T-helper 1 cell (primary cell): Measurements from ENCODE around the gene C1QTNF12.

Experiments used
- DNase-seq, 5 donors: peaks; one replicate each; pipeline ENCODE4 v3.0.0-alpha.2; 2012 to 2020

Gene C1QTNF12

DNA sequence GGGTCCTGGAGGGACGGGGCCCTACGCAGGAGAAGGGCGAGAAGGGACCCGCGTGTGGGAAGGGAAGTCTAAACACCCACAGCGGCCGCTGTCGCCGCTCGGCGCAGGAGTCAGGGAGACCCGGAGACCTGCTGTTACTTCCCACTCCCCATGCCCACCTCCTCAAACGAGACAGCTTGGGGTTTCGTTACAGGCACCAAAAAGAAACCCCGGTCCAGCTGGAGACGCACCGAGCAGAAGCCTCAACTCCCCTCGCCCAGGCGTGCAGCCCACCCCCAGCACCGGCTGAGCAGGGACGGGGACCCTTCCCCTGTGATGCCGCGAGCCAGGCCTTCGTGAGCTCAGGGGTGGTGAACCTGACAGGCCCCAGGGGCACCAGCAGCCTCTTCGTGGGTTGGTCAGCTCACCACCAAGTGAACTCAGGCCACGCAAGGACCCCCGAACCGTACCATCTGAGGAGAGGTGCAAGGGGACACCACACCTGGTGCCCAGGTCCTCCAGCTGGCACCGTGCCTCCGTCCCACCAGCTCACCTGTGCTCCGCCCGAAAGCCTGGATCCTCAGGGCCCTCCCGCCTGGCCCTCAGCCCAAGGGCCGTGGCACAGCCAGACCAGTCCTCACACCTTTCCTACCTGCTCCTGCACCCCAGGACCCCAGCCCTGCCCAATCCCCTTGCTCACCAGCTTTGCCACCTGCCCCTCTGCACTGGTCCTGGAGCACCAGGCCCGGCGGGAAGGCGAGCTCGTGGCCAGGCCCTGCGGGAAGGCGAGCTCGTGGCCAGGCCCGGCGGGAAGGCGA is 19.8 kb downstream of the C1QTNF12 start:
- DNase-seq, result no peak

DNA sequence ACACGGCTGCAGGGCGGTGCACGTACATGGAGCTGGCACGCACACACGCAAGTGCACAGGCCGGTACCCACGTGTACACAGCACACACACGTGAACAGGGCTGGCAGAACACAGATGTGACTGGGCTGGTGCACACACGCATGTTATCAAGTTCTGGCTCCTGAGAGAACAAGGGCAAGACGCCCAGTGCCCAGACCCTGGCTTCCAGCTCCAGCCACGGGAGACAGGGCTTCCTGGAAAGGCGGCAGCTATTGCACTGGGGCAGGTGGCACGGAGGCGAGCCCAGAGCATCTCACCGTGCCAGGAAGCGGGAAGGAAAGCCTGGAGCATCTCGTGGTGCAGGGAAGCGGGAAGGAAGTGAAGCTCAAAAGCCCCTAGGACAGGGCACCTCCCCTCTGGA is 20.6 kb downstream of the C1QTNF12 start:
- no peak for DNase-seq

DNA sequence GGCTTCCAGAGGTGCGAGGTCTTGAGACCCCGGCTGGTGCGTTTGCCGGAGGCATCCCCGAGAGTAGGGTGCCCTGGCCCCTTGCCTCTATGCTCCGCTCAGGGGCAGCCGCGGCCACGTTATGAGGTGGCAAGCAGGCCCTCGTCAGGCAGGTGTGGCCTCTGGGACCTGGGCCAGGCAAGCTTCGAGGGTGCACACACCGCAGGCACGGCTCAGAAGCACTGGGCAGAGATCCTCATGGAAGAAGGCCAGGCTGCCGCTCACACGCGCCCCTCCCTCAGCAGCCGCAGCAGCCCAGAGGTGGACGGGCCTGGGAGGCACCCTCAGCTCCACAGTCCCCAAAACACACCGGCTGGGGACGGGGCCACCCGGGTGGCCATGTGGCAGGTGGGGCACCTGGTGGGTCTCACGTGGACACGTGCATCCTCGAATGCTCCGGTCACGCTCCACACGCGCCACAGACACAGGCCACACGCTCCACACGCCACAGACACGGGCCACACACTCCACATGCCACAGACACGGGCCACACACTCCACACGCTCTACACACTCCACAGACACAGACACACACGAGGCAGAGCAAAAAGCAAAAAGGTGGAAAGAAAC is 21.2 kb downstream of the C1QTNF12 start:
- DNase-seq, result no peak

DNA sequence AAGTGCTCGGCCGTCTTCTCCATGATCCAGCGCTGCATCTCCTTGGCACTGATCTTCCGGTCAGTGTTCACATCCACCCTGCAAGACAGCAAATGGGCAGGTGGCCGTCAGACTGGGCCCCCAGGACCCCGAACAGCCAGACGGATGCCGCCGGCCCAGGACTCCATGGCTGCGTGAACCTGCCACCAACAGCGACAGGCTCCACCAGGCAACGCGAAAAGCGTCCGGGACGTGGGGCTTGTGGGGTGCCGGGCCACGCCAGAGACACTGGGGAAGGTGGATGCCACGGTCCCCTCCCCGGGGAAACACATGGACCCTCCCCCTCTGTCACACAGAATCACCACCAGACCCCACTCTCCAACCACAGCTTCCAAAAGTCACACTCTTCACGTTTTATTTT is 22.6 kb downstream of the C1QTNF12 start:
- no peak for DNase-seq

DNA sequence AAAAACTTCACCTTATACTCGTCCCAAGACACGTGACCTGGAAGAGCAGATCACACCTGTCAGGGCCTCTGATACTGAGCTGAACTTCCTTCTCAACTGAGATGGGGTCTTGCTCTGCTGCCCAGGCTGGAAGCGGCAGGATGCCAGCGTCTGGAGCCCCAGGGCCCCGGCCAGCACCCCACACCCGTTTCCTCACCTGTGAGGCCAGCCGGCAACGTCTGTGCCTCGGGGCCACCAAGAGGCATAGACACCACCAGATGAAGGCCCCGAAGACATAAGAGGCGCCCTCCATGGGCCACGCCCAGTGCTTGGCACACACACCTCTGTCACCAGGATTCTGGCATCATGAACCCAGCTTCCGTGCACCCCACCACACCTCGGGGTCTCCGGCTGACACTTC is 23.2 kb downstream of the C1QTNF12 start:
- no peak for DNase-seq

DNA sequence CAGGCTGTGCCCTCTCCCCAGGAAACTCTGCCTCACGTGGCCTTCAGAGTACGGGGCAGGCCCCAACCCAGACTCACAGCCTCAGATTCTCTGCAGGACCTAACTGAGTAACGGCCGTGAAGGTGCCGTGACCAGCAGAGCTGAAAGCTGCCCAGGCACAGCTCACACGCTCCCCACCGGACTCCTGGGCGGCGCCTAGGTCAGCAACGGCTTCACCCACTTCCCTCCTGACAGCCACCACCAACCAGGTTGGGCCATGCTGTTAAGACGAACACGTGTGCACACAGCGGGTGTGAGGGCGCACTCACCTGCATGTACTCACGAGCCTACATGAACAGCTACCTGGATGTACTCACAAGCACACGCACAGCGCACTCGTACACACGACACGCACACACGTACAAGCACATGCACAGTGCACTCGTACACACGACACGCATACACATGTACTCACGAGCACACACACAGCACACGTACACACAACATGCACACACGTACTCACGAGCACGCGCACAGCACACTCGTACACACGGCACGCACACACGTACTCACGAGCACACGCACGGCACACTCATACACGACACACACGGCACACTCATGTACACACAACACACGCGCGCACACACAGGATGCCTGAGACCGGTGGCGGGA is 23.8 kb downstream of the C1QTNF12 start:
- no peak for DNase-seq

DNA sequence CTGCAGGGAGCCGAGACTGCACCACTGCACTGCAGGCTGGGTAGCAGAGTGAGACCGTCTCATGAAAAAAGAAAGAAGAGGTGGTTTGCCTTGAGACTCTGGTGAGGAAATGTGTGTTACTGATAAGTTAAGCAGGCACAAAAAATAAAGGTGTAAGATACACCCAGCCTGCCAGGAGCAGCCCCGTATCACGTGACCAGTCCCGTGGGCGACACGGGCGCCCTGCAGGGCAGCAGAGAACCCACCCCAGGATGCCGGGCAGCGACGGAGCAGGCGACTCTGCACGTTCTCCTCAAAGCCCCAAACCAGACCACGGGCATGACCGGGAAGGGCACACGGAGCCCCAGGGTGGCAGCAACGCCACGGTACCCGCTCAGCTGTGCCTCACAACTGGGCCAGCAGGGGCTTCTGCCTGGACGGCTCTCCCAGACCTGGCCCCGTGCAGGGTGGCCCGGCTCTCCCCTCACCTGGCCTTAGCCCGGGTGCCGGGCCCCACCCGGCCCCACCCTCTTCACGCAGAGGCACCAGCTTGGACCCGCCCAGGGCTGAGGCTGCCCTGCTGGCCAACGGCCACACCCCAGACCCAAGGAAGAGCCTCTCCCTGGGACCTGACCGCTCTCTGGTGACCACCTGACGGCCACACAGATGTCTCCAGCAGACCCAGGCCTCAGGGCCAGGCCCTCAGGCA is 24.5 kb downstream of the C1QTNF12 start:
- no peak for DNase-seq

DNA sequence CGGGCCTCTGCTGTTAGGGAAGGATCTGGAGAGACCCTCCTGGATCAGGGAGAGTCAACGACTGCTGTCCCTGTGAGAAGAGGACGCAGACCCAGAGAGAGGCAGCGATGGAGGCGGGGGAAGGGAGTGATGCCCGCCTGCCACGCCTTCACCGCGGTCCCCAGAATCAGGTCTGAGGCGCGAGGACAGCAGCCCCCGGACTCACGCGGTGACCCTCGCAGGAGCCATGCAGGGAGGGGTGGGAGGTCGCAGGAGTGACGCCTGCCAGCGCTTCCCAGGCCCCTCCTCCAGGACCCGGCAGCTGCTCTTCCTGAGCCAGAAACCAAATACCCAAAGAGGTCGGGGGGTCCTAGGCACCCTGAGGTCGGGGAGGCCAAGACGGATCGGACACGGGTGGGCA is 26.3 kb downstream of the C1QTNF12 start:
- DNase-seq, result no peak

DNA sequence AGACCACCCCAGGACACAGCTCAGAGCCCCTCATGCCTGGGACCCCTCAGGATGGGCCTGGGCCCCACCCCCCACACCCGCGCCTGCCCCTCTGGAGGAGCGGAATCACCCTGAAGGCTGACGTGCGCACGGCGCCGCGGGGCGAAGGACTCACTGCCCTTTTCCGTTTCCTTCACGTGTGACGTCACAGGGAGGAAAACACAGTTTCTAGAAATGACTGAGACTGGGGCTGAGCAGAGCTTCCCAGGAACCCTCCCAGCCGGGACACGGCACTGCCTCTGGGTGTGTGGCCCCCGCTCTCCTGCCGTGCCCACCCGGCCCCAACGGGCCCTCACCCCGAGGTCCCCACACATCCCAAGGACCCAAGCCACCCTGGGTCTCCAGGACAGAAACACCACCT is 27.2 kb downstream of the C1QTNF12 start:
- DNase-seq, result peak in 4 of 5 donors; percentile 48 to 85 (median 54)

DNA sequence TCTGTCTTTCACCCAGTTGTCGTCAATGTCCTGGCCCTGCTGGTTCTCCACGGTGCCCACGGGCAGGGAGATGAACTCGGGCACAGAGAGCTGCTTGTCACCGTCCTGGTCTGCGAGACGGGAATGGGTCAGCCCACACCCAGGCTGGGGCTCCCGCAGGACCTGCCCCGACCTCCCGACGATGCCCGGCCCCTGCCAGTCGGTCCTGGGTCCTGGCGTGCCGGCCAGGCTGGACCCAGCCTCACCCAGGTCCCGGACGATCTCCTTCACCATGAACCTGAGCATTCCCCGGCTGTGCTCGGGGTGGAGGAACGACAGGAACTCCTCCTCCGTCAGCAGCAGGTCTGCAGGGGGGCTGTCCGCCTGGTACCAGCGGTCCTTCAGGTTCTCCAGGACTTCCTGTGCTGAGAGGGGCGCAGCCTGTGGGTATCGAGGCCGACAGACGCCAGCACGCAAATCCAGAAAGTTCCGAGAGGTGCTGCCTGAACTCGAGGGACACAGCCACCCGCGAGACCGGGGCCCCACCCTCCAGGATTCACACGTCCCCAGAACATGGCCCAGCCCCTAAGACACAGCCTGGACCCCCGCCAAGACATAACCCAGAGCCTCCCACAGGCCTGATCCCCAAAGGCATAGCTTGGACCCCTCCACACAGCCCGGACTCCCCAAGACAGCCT is 27.9 kb downstream of the C1QTNF12 start:
- DNase-seq, result no peak

DNA sequence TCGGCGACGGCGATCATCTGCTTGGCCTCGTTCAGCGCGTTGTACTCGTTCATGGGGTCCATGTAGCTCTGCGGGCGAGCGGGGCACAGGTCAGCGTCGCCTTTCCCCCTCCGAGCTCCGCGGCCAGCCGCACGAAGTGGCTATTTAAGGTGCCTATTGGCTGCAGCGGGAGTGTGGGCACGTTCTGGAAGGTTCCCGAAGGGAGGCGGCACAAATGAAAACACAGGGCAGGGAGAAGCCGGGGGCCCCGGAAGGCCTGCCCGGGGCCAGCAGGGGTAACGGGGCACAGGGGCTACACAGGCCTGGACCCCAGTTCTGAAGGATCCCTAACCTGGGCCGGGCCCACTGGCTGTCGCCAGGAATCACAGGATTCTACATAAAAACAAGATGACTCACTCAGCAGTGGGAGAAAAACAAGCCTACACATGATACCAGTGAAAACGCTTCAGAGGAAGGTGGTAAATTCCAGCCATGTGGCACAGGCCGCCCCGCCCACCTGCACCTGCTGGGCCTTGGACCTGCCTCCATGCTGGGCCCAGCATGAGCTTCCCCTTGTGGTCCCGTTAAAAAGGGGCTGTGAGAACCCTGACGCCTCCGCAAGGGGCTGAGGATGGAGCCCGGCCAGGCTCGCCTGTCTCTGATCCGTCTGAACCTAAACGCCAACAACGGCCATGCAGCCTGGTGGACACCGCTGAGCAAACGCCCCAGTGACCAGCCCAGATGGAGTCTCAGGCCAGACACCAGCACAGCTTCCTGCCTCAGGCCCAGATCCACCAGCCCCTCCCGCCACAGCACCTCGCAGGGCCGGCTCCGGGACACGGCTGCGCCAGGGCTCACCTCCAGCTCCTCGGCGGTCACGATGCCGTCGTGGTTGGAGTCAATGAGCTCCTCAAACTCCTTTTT is 28.6 kb downstream of the C1QTNF12 start:
- DNase-seq, result peak in 1 of 5 donors; percentile 34

DNA sequence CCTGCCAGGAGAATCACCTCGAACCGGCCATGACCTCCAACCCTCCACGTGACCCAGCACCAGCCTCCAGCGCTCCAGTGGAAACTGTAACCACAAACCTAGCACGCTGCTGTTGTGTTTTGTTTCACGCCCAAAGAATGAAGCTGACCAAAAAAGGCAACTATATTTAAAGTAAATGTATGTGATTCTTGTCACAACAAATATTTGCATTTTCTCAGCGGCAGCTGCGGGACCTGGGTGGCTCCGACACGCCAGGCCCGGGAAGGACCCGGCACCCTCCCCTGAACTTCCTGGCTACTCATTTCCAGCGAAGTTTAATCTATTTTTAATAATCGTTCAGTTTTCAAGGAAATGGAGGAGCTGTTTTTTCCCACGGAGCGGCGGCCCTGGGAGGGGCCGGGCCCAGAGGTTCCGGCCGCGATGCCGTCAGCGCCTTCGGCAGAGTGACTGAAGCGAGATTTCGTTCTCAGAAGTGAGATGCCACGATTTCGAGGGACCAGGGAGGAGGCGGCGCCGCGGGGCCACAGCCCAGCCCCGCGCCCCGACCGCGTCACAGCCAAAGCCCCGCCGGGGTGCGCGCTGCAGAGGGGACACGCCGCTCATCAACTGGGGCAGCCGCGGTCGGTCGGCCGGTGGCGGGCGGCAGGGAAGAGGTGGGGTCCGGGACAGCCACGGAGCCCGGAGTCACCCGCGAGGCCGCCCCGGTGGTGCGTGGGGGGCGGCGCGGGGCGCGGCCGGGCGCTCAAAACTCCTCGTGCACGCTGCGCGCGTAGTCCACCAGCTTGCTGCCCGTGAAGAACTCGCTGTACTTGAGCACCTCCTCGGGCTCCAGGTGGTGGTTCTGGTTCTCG is 29.5 kb downstream of the C1QTNF12 start:
- DNase-seq, result peak; percentile 38 to 86 (median 65)

DNA sequence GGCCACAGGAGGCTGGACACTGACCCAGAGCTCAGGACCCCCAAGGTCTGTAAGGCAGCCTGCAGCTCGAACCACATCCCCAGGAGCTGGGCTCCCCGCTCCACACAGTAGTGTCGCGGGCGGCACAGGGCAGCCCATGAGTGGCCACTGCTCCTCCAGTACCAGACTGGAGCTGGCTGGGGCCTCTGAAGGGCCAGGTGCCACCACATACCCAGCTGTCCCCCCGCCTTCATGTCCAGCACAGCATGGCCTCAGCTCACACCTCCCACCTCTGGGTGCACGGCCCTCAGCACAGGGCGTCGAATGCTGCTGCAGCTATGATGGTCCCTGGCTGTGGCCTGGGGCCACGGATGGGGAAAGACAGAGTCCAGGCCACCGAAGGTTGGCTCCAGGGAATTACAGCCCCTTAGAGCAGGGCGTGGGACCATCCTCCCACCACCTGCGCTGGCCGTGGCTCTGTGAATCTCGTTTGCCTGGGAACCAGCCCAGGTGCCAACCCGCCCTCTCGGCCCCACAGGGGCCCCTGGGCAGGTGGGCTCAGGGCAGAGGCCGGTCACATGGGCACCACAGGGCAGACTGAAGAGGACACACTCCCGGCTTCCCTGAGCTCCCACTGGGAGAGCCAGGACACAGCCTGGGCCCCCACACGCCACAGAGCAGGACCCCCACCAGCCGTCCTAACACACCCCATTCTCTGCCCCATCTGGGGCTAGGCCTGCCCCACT is 30.5 kb downstream of the C1QTNF12 start:
- DNase-seq, result no peak

DNA sequence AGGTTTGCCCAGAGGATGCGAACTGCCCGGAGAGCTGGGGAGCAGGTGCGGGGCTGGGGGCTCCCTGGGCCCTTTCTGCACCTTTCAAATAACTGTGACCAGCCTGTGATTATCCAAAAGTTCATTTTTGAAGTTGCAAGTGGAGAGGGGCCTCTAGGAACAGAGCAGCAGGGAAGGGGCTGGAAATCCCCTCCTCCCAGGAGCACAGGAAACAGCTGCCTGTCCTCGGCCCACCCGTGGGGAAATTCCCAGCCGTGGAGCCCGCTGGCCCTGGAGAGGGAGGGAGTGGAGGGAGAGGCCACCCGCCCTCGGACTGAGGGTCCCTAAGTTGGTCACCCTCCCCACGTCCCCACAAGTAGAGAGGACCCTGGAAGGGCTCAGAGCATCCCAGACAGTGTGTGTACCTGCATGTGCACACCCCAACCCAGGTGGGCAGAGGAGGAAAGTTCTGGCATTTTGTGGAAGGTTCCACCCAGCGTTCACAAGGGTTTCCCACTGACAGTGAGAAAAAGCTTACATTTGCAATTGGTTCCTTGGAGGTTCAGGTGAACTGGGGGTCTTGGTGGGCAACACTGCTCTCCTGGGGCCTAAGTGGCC is 31.3 kb downstream of the C1QTNF12 start:
- peak in 1 of 5 donors; percentile 31 for DNase-seq

DNA sequence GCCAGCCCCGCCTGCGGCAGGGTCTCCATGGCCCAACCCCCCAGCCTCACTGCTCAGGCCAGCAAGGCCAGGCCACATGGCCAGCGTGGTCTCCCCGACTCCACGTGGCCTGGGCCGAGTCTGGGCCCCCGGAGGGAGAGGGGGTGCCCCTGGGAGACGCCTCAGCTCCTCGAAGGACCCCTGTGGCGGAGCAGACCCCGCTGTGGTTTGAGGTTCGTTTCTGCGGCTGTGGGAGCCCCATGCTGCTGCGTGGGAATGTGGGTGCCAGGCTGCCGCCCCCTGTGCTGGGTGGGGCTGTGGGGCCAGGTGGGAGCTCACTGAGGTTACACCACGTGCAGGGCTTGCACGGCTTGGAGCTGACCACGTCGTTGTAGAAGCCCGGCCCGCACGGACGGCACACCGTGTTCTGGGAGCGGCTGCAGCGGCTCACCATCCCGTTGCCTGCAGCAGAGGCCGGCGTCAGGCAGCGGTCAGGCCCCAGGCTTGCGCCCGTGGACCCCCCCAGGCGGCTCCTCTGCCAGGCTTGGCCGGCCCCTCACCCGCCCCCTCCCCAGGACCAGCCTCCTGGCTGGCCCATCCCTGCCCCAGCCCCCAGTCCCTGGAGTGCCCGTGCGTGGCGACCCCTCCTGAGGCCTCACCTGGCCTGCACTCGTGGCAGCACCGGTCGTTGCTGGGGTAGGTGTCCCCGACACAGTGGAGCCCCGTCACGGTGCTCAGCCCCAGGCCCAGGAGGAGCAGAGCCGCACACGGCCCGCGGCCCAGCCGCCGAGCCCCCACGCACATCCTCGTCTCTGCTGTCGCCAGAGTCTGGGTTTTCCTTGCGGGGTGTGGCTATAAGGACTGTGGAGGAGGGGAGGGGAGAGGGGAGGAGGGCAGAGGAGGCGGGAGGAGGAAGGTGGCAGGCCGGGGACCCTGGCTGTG is 32.9 kb downstream of the C1QTNF12 start, which contains the start of gene TNFRSF4:
TSS of gene TNFRSF4 (minus strand) at position 809 of the 921 bp plus-strand sequence. CDS start at position 783, 26 bp downstream.
- DNase-seq, result peak in 4 of 5 donors; percentile 9 to 58 (median 30)

DNA sequence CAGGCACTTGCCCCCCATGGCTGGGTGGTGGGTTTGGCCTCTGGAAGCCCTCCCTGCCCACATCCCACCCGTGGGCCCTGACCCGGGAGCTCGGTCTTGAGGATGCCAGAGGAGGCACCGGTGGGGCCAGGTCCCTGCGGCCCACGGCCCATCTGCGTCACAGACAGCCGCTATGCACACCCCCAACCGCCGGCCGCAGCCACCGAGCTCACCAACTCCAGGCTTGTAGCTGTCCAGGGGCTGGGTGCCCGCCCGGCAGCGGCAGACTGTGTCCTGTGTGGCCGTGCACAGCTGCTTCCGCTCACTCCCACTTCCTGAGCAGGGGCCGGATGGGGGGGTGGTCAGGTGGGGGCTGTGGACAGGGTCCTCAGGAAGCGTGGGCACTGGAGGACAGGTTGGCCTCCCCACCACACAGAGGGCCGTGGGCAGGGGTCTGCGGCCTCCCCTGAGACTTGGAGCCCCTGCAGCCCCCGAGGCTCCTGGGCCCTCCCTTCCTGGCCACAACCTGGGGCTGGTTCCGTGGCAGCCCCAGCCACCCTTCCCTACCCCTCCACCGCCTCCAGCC is 33.7 kb downstream of the C1QTNF12 start:
- DNase-seq, result peak in 4 of 5 donors; percentile 23 to 74 (median 48)

DNA sequence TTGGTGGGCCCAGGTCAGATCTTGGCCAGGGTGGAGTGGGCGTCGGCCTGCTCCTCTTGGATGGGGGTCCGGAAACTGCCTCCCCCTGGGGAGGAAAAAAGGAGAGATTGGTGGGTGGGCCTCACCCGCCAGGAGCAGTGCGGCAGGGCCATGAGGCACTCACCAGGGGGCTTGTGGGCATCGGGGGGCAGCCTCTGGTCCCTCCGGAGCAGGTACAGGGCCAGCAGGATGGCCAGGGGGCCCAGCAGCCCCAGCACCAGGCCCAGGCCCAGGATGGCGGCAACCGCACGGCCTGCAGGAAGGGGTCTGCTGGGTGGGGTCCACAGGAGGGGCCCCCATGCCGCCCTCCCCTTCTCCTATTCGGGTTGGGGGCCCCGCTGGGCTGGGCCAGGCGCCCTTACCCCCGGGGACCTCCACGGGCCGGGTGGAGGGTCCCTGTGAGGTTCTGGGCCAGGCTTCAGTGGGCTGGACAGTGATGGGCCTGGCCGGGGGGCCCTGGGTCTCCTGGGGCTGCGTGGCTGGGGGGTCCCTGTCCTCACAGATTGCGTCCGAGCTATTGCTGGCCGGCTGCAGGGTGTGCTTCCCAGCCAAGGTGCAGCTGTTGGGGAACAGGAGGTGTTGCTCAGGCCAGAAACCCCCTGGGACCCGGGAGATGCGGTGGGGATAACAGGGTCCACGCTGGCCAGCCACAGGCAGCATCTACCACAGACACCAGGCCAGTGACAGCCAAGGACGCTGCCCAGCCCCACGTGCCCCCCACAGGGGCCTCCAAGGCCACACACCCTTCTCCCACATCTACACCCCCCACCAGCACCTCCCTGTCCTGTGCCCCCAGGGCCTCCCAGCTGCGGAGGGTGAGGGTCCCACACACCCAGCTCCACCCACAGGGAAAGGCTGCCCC is 34.7 kb downstream of the C1QTNF12 start:
- peak in 2 of 5 donors; percentile 6 to 13 for DNase-seq
